GM21515 (cell line): ENCODE results near the gene WASHC4.
A peak's percentile ranks its signal among the peaks of the same experiment; 100 is the strongest.
"Not testable (repeated sequence)": the region's sequence is repeated elsewhere in the genome, so short reads cannot be mapped to it uniquely, and the experiment has no call there.

Experiments
- ATAC-seq: cut with Tn5 transposase; IDR thresholded peaks from one replicate; pipeline ENCODE4 v1.9.1; 2021; ENCODE audit not compliant: unreplicated experiment

WASHC4 gene

GRCh38 chr12:105091476-105092206 is 15.9 kb upstream of the WASHC4 start:
- no peak for ATAC-seq

GRCh38 chr12:105092336-105092735 is 15.2 kb upstream of the WASHC4 start:
- no peak for ATAC-seq

- ATAC-seq: not testable (repeated sequence)
Measured at GRCh38 chr12:105095338-105095737, 12.2 kb upstream of the WASHC4 start.

DNA sequence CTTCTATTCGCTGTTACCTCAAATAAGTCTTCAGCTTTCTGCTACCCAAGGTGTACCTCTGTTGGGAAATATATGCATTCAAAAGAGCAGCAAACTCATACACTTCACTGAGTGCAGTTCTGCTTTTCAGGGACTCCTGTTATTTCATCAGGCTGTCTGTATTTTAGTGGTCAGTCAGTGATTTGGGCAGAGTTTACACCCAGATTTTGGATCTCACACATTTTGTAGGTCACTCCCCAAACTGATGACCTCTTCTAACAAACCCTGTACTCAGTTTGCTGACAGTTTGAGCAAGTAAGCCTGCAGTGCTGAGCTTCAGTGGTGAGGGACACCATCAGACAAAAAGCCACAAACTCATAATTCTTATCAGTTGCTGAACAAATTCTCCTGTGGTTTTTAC is 8.2 kb upstream of the WASHC4 start:
- ATAC-seq: no peak

DNA sequence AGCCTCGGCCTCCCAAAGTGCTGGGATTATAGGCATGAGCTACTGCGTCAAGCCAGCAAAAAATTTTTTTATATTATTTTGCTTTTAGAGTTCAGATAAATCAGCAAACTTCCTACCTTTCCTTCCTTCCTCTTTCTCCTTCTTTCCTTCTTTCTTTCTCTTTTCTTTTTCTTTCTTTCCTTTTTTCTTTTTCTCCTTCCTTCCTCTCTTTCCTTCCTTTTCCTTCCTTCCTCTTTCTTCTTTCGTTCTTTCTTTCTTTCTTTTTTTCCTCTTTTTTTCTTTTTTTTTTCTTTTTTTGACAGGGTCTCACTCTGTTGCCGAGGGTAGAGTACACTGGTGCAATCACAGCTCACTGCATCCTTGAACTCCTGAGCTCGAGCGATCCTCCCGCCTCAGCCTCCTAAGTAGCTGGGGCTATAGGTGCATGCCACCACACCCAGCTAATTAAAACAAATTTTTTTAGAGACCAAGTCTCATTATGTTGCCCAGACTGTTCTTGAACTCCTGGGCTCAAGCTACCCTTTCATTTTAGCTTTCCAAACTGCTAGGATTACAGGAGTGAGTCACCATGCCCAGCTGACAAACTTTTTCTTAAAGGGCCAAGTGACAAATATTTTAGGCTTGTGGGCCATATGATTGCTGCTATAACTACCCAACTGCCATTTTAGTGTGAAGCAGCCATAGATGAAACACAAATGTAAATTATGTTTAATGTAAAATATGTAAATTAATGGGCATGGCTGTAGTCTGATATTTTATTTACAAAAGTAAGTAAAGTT is 7.1 kb upstream of the WASHC4 start:
- ATAC-seq: no peak

DNA sequence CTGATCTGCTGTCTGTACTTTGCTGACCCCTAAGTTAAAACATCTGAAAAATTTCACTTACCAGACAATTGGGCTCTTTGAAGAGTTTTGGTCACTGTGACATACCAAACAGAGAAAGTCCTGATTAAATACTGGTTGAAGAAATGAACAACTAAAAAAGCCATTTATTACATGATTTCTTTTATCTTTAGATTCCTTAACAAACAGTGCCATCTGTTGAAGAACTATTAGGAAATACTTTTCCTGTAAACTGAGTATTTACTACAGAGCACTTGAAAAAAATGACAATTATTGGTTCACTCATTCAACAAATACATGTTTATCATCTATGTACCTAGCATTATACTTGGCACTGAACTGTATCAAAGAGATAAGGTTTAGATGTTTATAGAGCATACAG is 6.5 kb upstream of the WASHC4 start:
- no peak for ATAC-seq

- no peak for ATAC-seq
Measured at GRCh38 chr12:105102673-105103072, 4.9 kb upstream of the WASHC4 start.

DNA sequence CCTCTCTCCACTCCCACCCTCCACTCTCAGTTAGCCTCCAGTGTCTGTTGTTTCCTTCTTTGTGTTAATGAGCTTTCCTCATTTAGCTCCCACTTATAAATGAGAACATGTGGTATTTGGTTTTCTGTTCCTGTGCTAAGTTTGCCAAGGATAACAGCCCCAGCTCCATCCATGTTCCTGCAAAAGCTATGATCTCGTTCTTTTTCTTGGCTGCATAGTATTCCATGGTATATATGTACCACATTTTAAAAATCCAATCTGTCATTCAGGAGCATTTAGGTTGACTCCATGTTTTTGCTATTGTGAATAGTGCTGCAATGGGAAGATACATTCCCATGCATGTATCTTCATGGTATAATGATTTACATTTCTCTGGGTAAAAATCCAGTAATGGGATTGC is 2.8 kb upstream of the WASHC4 start:
- ATAC-seq: no peak

DNA sequence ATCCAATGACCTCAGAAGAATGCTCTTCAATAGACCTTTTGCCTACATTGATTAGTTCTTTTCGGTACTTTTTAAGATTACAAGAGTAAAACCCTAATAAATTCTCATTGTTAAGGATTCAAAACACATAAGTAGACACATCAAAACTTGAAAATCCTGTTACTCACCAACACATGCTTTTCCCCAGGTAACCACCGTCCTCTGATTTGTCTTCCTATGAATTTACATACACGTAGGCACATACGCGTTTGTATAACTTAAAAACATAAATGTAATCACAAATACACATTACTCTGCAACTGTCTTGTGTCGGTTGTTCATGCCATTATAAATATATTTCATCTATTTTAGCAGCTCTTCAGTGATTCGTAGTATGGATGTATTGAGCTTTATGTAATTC is 910 bp upstream of the WASHC4 start:
- ATAC-seq: no peak

DNA sequence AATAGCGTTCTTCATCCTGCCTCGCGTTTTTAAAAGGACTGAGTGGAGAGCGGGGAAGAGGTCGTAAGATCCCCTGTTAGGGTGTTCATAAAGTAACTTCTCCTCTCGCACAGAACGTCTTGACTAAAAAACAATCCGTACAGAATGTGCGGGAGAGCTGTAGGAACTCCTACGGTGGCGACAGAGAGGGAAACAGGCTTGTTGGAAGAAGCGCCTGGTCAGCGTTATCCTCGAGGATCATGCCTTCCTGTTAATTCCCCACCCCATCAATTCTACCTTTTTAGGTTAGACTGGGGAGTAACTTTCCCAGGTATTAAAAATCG is 399 bp upstream of the WASHC4 start:
- ATAC-seq: peak; percentile 9

DNA sequence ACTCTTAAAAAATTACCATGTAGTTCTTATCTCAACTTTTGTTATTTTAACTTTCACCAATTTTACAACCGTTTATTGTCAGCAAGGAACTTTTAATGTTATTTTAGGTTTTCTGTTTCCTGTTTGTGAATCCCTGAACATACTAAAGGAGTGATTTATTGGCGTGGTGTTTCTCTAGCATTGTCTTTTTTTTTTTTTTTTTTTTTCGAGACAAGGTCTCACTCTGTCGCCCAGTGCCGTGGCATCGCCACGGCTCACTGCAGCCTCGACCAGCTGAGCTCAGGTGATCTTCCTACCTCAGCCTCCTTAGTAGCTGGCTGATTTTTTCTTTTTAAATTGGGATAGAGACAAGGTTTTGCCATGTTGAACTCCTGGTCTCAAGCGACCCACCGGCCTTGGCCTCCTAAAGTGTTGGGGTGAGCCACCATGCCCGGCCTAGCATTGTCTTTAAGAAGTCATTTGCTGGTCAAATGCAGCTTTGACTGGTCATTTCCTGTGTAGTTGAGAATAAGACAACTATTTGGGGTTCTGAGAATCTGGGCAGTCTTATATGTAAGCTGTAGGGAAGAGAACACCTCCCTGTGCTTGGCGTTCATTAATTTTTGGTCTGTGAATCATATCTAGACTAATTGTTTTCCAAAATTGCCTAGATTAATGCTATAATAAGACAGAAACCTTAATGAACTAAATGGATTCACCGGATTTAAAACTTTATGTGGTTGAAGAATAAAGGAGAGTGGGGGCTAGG is 2.1 kb downstream of the WASHC4 start:
- ATAC-seq: peak; percentile 27

- ATAC-seq: no peak
Measured at GRCh38 chr12:105110851-105111250, 3.3 kb downstream of the WASHC4 start.

DNA sequence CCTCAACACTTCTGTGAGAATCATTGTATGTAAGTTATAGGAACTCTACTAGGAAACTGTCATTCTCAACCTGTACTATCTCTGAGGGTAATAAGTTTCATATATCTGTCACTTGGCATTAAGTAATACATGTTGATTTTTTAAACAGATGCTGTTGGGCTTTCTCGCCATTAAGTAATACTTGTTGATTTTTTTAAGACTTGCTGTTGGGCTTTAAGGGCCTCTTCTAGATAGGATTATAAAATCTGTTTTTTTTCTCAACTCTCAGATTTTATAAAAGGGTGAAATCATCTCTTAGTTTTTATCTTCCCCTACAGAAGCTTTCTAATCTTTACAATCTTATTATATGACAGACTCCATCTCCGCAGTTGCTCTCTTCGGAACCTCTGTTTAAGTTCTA is 5.6 kb downstream of the WASHC4 start:
- ATAC-seq: no peak

DNA sequence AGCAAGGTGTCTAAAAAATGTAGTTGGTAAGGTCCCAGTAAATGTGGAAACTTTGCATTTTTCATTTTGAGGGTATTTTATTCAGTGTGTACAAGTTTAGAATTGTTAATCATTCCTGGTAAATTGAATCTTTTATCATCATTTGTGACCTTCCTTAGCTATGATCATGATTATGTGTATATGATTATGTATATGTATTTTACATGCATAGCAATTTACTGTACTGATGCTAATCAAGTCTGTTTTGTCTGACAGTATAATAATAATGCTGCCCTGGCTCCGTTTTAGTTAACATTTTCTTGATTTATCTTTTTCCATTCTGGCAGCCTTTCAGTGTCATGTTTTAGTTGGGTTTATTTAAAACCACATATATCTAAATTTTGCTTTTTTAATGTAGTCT is 9.4 kb downstream of the WASHC4 start:
- ATAC-seq: no peak

- ATAC-seq: no peak
Measured at GRCh38 chr12:105120551-105120950, 13.0 kb downstream of the WASHC4 start.

DNA sequence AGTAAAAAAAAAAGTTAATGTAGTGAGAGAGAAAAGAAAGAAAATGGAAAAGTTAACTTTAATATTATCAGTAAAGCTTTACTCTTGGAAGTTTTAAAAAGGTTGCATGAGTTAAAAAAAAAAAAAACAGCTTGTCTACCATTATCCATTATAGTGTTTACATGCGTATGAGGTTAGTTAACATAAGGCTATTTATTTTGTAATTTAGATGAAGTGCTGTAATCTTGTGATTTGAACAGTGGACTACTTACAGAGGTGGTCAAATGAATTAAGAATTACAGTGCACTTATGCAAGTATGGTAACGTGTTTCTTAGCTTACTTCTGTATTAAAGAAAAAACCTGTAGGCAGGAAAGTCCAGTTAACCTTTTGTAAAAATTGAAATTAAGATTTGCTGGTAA is 30.7 kb downstream of the WASHC4 start:
- no peak for ATAC-seq

DNA sequence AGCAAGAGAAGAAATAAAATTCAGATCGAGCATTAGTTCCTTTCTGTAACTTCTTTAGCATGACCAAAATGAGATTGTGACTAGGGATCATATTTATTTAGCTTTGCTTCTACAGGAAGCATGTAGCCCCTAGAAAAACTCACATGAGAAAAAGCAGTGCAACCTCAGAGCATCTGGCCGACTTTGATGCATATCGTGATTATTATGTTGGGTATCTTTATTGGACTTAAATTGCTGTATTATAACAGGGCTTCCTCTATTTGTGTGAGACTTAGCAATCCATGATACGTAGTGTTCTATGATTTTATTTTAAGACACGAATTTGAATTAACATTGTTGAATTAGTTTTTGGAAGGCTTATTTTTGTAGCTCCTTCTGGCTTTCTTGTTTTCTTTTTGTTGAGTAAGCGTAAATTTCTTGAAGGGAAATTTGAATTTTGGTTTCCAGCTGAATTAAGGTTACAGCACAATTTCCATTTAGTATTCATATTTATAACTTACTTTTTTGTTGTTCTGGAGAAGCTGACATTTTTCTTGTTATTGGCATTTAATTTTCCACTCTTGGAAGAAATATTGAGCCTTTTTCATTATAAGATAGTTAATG is 33.9 kb downstream of the WASHC4 start:
- no peak for ATAC-seq

- no peak for ATAC-seq
Measured at GRCh38 chr12:105142259-105142658, 34.7 kb downstream of the WASHC4 start.

- no peak for ATAC-seq
Measured at GRCh38 chr12:105156260-105156659, 48.7 kb downstream of the WASHC4 start.

DNA sequence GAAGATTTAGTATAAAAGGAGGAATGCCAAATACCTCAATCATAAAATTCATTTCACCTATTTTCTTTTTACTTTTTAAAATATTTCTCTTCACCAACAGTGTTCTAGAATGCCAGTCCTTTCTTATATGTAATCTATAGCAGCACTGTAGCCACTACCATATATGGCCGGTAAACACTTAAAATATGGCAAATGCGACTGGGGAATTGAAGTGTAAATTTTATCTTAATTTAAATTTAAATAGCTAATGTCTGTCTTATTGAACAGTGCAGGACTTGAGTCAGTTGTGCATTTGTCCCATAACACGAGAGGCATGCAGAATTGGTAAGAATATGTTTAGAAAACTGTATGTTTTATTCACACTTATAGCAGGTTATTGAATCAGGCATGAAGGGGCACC is 50.1 kb downstream of the WASHC4 start:
- ATAC-seq: no peak

GRCh38 chr12:105158876-105159275 is 51.3 kb downstream of the WASHC4 start:
- ATAC-seq: no peak

- ATAC-seq: no peak
Measured at GRCh38 chr12:105162174-105162573, 54.6 kb downstream of the WASHC4 start.
